OCI-M2 (cell line): Measurements from ENCODE around the gene ATP6AP2.
"Not testable (repeated sequence)": the region's sequence is repeated elsewhere in the genome, so short reads cannot be mapped to it uniquely, and the experiment has no call there.

Source experiments
- DNase-seq: peaks from one replicate; lab custom pipeline; 2025; ENCODE audit not compliant: unreplicated experiment; lab: John Stamatoyannopoulos, UW

Gene ATP6AP2

GRCh38 chrX:40573763-40574162, 7.0 kb upstream of the ATP6AP2 start:
- no peak for DNase-seq

DNA sequence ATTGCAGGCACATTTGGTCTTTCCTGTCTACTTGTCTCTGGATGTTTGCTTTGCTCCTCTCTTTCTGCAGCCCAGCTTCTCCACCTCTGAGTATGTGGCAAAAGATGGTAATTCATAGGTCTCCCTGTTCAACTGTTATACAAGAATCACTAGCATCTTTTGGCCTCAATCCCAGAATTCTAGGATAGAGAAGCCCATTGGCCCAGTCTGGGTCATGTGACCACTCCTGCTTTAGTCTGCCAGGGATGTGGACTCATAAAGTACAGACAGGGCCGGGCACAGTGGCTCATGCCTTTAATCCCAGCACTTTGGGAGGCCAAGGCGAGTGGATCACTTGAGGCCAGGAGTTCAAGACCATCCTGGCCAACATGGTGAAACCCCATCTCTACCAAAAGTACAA, 5.4 kb upstream of the ATP6AP2 start:
- not testable (repeated sequence) for DNase-seq

- DNase-seq: no peak
Observed at GRCh38 chrX:40576291-40576690, 4.5 kb upstream of the ATP6AP2 start.

DNA sequence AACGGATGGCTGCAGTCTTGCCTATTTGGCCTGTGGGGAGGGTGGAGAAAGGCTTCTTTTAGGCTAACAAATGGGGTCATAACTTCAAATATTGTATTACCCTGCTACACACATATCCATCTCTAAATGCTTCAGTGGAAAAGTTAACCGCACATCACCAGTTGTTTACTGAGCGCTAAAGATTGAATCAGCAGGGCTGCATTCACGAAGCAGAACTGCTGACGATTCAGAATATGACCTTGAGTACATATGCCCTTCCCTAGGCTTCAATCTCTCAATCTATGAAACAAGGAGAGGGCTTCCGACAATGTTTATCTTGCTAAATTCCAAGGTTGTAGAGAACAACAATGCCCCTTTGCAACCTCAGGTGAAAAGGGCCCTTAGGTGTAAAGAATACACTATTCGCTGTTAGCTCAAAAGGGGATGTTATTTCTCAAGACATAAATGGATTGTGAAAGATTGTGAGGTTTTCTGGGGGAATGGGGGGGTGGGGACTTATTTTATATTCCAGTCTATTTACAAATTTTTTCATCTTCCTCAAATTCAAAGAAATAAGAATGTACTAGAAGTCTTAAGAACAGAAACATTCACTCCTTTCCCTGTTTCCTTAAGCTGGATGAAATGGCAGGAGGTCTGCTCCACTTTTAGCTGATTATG, 2.6 kb upstream of the ATP6AP2 start:
- DNase-seq: no peak

DNA sequence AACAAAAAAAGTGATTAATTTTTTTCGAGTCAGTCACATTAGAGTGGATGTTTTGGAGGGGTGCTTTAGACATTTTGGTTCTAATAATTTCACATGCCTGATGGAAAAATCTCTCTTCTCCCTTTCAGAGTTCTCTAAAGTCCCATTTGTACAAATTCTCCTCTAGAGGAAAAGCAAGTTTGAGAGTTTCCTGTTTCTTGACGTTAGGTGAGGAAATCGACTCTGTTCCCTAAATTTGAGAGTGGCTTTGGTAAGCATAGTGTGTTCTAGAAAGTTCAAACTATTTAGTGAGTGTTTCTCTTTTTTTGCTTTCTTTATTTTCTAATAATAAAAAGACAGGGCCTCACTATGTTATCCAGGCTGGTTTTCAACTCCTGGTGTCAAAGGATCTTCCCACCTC, 1.6 kb upstream of the ATP6AP2 start:
- no peak for DNase-seq

DNA sequence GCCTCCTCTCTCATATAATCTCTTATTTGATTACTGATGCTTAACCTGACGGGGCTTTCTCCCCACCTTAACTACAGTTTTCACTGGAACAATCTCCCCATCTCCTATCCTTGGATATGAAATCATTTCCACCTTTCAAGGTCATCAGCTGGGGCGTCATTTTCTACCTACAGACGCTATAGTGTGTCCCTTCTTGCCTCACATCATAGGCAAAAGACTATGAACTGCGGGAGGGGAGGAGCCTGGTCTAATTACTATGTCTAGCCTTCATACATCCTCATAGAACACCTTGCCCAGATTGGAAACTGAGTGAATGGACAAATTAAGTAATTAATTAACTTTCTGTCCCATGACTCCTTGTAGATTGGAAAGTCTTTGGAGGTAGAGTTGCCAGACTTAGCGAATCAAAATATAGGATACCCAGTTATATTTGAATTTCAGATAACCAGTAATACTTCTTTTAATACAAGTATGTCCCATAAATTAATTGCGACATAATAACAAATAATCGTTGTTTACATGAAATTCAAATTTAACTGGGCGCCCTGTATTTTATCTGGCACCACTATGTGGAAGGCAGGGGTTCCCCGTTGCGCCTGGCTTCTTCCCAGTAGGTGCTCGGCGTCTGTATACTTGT, 752 bp upstream of the ATP6AP2 start:
- no peak for DNase-seq

DNA sequence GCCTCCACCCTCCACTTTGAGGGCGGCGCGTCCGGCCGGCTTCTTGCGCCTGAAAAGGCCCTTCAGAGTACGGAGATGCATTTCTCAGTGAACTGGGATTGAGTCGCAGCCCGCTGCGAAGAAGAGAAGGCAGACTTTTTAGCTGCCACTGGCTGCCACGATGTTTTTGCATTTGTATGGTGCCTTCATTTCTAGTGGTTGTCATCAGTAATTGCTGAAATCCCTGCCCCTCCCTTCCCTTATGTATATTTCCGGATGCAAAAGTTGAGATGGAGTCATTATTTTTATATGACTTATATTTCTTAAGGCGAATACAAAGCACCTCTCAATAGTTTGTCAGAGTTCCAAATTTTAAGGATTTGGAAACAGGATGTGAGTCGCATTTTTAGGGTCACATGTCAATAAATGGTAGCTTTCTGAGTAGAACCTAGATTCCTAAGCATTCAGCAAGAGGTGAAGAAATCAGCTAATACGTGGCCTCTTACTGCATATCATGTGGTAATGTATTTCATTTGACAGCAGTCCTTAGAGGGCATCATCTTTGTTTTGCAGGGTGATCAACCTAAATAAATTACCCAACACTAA, 658 bp downstream of the ATP6AP2 start:
- DNase-seq: no peak

DNA sequence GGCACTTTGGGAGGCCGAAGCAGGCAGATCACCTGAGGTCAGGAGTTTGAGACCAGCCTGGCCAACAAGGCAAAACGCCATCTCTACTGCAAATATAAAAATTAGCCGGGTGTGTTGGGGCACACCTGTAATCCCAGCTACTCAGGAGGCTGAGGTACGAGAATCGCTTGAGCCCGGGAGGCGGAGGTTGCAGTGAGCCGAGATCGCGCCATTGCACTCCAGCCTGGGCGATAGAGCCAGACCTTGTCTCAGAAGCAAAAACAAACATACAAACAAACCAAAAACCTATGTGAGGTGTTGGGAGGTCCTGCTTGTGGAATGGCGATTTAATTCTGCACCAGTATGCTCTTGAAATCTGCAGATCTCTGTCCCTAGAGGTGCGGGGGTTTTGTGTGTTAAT, 1.4 kb downstream of the ATP6AP2 start:
- not testable (repeated sequence) for DNase-seq

DNA sequence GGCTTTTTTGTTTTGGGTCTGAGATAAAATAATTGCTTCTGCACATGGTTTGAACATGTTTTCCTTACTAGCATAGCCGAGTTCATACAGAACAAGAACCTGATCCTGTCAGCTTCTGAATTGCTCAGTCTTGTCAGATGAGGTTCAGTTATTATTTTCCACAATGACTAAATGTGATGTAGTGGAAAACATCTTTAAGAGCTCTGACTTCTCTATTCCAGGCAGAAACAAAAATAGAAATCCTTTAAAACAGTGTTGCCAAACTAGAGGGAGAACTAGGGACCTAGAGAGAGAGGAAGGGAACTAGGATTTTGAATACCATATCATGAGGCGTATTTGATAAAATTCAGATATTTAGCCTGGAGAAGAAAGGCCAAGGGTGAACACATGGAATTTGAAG, 2.0 kb downstream of the ATP6AP2 start:
- no peak for DNase-seq

DNA sequence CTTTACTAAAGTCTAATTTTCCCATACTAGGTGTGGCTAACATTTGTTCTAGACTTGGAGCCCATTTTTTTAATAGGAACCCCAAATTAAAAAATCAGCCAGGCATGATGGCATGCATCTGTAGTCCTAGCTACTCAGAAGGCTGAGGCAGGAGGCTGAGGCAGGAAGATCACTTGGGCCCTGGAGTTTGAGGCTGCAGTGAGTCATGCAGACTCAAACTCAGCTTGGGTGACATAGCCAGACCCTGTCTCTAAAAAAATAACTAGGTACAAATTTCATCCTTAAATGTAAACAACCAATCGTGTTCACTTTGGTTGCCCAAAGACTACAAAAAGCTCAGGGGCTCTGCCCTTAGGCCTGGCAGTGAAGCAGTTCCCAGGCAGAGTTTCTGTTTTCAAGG, 6.9 kb downstream of the ATP6AP2 start:
- not testable (repeated sequence) for DNase-seq

DNA sequence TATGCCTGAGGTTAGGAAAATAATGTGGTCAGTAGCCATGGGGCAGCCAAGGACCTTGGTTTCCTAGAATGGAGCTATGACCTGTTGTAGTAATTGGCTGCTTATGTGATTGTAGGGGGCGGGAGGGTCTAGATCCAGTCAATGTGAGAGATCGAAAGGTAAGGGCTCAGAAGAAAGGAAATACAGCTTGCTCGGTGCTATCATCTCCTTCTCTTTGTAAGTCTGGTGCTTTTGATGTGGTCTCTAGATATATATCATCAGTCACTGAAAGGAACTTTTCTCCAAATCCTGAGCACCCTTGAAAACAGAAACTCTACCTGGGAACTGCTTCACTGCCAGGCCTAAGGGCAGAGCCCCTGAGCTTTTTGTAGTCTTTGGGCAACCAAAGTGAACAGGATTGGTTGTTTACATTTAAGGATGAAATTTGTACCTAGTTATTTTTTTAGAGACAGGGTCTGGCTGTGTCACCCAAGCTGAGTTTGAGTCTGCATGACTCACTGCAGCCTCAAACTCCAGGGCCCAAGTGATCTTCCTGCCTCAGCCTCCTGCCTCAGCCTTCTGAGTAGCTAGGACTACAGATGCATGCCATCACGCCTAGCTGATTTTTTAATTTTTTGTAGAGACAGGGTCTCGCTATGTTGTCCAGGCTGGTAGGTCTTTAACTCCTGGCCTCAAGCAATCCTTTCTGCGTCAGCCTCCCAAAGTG, 9.0 kb downstream of the ATP6AP2 start:
- DNase-seq: not testable (repeated sequence)

GRCh38 chrX:40603446-40603845, 22.7 kb downstream of the ATP6AP2 start:
- no peak for DNase-seq

- DNase-seq: no peak
Observed at GRCh38 chrX:40607381-40607780, 26.6 kb downstream of the ATP6AP2 start.

DNA sequence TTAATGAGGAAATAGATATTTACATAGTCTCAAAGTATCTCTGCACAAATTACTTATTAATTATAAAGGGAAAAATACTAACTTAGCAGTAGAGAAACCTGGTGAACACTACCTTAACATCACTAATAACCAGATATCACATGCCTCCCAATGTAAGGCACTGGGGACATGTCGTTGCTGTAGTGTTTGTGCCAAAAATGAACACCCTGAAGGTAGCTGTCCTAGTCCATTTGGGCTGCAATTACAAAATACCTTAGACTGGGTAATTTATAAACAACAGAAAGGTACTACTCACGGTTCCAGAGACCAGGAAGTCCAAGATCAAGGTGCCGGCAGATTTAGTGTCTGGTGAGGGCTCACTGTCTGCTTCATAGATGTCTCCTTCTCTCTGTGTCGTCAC, 31.7 kb downstream of the ATP6AP2 start:
- no peak for DNase-seq

DNA sequence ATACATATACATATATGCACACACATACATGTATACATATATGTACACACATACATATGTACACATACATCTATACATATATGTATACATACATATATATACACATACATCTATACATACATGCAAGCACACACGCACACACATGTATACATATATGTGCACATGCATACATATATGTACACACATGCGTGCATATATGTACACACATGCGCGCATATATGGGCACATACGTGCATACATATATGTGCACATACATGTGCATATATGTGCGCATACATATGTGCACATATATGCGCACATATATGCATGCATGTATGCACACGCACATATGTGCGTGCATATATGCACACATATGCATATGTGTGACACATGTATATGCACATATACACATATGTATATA, 35.2 kb downstream of the ATP6AP2 start:
- no peak for DNase-seq

GRCh38 chrX:40617566-40617965, 36.8 kb downstream of the ATP6AP2 start:
- no peak for DNase-seq

DNA sequence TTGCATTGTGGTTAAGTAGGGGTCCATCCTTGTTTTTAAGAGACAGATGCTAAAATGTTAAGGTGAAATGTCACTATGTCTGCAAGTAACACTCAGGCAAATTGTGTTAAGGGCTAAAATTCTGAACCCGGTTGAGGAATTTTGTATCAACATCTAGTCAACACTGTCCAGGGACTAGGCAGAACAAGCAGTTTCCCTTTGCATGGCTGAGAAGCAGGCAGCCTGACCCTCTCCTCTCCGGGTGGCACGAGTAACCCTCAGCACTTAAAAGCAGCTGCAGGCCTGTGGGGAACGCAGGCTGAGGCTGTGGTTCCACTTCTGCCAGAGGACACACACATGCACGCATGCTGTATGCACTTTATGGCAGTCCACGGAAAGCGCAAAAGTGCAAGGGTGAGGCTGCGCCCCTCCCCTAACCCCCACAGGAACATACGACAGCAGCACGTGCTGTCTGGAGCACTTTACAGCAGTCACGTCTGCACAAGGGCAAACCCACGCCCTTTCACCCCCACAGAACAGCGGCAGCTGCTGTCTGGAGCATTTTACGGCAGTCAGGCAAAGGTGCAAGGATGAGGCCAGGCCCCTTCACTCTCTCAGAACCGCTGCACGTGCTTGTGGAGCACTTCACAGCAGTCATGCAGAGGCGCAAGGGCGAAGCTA, 41.8 kb downstream of the ATP6AP2 start:
- no peak for DNase-seq

DNA sequence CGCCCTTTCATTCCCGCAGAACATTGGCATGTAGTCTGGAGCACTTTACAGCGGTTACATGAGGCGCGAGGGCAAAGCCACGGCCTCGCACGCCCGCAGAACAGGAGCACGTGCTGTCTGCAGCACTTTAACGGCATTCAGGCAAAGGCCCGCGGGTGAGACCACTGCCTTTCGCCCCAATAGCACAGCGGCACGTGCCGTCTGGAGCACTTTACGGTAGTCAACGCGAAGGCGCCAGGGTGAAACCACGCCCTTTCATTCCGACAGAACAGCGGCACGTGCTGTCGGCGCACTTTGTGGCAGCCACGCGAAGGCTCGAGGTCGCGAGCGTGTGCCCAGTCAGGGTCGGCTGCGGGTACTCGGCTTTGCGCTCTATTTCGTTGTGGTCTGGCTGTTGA, 42.4 kb downstream of the ATP6AP2 start, which contains the start of gene MPC1L:
MPC1L (plus strand) TSS at position 290 of the 398 bp plus-strand sequence. CDS start 138 bp downstream, outside the sequence.
- DNase-seq: no peak

DNA sequence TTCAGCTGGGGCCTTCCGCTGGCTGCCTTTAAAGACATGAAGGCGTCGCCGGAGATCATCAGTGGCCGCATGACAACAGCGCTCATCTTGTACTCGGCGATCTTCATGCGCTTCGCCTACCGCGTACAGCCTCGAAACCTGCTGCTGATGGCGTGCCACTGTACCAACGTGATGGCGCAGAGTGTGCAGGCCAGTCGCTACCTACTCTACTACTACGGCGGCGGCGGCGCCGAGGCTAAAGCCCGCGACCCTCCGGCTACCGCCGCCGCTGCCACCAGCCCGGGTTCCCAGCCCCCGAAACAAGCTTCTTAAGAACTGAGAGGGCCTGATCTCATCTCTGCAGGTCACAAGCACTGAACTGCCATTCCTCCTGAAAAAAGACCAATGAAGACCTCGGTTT, 42.9 kb downstream of the ATP6AP2 start:
- no peak for DNase-seq

DNA sequence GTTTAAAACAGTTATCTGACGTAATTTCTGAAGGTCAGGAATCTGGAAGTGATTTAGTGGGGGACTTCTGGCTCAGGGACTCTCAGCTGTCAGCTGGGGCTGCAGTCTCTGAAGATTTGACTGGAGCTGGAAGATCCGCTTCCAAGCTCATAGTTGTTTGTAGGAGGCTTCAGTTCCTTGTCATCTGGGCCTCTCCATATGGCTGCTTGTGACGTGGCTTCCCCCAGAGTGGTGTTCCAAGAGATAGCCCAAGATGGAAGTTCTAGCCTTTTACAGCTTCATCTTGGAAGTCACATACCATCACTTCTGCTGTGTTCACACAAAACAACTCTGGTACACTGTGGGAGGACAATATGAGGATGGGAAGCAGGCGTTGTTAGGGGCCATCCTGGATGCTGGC, 44.5 kb downstream of the ATP6AP2 start:
- no peak for DNase-seq

DNA sequence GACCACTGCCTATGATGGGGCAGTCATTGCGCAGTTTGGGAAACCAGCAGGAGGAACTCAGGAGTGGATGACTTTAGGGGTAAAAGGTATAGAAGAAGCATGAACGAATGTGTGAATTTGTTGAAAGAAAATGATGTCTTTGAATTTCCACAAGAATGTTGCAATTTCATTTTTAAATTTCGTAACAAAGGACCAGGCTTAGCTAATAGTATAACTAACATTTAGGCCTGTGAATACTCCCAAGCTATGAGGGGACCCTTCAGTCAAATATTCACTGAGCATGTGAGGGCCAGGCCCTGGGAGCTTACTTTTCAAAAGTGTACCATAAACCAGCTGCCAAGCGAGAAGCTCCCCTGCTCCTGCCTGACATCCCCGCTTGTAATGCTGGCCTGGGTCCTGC, 47.7 kb downstream of the ATP6AP2 start:
- no peak for DNase-seq
